GM13977 (cell line): ENCODE measurements around the gene RBM12.

Experiments
- DNase-seq: peaks from one replicate; pipeline ENCODE4 v3.0.0; 2012; ENCODE audit warnings: low spot score
- in situ Hi-C: fragments of 300-500 bp; cut with MboI; formaldehyde crosslinking; loops from one replicate; pipeline ENCODE4 v1.12.0; 2022; ENCODE audit warnings: low sequenced_read_pairs, low pct_unique_long_range_greater_than_20kb, mixed read lengths, inconsistent platforms; ENCODE audit not compliant: unreplicated experiment
- TF ChIP-seq, protein P1 (sequence below): IDR thresholded peaks from 2 replicates; pipeline ENCODE4 v1.5.1; 2012; ENCODE audit warnings: mild to moderate bottlenecking, control low read depth; ENCODE audit not compliant: insufficient read depth; ENCODE audit errors: extremely low read depth, missing control alignments

RBM12 gene

DNA sequence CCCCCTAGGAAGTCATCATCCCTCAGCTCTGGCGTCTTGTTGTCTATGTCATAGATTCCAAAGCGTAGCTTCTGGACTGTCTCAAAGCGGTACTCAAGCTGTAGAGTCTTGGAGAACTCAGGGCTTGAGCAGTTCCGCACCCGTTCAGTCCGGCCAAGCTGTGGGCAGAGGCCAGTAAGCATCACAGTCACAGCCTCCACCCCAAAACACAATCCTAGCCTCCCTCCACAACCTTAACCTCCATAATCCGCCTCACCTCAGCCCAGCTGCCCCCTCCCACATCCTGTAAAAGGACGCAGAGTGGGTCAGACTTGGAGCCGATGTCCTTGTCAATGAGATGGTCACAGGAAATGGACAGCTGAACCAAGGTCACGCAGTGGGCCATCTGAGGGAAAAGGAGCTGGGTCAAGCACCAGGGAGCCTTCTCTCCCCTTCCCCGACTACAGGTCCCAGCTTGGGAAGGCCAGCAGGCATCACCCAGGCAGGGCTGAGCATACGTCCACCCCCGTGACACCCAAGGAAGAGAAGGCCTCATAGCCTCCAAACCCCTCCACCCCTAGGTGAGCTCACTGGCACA is 32.1 kb downstream of the RBM12 start:
- DNase-seq = no peak
- in situ Hi-C loops = no loop called here
- TF ChIP-seq, protein P1, sequence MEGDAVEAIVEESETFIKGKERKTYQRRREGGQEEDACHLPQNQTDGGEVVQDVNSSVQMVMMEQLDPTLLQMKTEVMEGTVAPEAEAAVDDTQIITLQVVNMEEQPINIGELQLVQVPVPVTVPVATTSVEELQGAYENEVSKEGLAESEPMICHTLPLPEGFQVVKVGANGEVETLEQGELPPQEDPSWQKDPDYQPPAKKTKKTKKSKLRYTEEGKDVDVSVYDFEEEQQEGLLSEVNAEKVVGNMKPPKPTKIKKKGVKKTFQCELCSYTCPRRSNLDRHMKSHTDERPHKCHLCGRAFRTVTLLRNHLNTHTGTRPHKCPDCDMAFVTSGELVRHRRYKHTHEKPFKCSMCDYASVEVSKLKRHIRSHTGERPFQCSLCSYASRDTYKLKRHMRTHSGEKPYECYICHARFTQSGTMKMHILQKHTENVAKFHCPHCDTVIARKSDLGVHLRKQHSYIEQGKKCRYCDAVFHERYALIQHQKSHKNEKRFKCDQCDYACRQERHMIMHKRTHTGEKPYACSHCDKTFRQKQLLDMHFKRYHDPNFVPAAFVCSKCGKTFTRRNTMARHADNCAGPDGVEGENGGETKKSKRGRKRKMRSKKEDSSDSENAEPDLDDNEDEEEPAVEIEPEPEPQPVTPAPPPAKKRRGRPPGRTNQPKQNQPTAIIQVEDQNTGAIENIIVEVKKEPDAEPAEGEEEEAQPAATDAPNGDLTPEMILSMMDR = no peak

DNA sequence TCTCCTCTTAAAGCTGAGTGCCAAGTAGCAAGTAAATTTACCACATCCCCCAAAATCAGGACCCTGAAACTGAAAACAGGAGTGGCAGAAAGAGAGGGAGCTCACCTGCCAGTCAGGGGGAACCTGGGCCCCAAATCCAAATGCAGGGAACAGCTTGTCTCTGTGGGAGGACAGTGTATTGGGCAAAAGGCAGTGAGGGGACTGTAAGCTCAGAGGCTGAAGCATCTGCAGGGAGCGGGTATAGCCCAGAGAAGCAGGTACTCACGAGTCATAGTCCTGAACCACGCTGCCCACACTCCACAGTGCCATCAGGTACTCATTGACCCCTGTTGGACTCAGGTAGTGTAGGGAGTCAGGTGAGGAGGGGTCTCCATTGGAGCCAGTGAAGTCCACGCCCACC is 34.1 kb downstream of the RBM12 start:
- in situ Hi-C loops = no loop called here
- TF ChIP-seq, protein P1 = no peak
- DNase-seq = no peak

DNA sequence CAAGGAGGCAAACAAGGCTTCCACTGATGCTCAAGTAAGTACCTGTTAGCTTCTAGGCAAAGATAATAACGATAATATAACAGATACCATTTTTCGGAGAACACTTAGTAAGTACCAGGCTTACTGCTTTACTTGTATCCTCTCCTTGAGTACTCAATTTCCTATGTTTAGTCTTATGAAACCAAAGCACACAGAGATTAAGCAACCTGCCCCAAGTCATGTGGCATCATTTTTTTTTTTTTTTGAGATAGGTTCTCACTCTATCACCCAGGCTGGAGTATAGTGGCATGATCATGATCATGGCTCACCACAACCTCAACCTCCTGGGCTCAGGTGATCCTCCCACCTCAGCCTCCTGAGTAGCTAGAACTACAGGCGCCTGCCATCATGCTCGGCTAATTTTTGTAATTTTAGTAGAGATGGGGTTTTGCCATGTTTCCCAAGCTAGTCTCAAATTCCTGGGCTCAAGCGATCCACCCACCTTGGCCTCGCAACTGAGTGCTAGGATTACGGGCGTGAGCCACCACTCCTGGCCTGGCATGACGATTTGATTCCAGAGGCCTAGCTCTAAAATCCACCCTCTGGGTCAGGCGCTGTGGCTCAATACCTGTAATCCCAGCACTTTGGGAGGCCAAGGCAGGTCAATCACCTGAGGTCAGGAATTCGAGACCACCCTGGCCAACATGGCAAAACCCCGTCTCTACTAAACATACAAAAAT is 35.1 kb downstream of the RBM12 start:
- DNase-seq = no peak
- in situ Hi-C loops = no loop called here
- TF ChIP-seq, protein P1 = no peak

DNA sequence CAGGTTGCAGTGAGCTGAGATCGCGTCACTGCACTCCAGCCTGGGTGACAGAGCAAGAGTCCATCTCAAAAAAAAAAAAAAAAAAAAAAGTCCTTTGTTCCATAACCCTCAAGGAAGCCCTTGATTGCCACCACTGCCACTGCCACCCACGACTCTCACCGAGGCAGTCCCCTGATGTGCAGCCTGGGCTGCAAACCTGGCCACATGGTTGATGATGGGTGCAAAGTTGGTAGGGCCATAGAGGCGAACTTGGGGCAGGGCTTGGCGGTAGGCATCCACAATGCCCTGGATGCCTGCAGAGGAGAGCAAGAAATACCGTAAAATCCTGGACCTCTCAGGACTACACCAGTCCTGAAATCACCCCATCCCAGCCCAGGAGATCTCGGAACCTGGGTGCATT is 37.6 kb downstream of the RBM12 start:
- TF ChIP-seq, protein P1 = no peak
- DNase-seq = no peak
- in situ Hi-C loops = no loop called here

DNA sequence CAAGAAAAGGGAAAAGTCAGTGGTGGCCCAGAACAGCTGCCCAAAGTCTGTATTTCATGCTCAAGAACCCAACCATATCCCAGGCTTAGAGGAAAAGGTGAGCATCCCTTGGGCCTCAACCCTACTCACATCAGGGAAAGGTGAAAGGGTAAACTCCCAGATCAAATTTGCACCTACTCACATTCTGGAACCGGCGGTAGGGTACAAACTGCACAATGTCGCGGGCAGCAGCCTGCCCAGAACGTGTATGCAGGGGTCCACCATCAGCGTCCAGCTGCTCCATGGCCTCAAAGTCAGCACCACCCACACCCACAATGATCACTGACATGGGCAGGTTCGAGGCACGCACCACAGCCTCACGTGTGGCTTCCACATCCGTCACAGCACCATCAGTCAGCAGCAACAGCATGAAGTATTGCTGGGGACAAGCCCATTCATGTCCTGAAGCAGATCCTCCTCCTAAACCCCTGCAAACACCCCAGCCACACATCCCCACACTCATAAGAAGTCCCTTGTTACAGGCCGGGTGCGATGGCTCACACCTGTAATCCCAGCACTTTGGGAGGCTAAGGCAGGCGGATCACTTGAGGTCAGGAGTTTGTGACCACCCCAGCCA is 38.2 kb downstream of the RBM12 start:
- no peak for DNase-seq
- TF ChIP-seq, protein P1 = no peak
- in situ Hi-C loops = no loop called here

DNA sequence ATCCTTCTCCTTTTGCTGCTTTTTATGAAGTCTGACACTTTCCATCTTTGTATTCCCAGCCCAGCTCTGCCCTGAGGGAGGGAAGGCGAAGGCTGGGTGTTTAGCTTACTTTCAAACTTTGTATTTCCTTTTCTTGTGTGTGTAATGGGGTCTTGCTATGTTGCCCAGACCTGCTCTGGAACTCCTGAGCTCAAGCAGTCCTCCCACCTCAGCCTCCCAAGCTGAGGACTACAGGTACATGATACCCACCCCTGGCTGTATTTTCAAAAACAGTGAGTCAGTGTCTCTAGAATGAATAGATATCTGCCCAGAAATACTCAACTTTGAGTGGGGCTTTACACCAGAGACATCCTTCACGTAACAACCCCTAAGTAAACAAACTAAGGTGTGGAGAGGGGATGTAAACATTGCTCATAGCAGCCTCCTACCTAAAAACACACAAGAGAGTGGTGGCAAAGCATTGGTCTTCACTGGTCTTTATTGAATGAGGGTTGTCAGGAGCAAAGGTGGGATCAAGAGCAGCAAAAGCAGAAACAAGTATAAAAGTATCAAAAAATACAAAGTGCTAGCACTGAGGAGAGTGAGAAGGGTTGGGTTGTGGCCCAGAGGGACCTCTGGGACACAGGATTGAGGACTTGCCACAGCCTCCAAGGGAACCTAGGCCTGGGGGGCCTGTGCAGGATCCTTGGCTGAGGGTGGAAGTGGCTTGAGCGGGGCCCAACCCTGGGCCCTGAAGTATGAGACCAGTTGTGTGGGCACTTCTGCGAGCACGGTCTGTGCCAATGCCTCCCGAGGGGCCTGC is 38.9 kb downstream of the RBM12 start:
- in situ Hi-C loops = no loop called here
- DNase-seq = no peak
- TF ChIP-seq, protein P1 = no peak
